Islet of Langerhans (tissue), 1 donor: ENCODE data around the gene RBM5.
"Not testable (repeated sequence)": the region's sequence is repeated elsewhere in the genome, so short reads cannot be mapped to it uniquely, and the experiment has no call there.

Experiments
- FAIRE-seq: peaks from one replicate; lab custom pipeline; 2011; peaks lifted over from hg19 to GRCh38; lab: Jason Lieb, UNC

Gene RBM5

DNA sequence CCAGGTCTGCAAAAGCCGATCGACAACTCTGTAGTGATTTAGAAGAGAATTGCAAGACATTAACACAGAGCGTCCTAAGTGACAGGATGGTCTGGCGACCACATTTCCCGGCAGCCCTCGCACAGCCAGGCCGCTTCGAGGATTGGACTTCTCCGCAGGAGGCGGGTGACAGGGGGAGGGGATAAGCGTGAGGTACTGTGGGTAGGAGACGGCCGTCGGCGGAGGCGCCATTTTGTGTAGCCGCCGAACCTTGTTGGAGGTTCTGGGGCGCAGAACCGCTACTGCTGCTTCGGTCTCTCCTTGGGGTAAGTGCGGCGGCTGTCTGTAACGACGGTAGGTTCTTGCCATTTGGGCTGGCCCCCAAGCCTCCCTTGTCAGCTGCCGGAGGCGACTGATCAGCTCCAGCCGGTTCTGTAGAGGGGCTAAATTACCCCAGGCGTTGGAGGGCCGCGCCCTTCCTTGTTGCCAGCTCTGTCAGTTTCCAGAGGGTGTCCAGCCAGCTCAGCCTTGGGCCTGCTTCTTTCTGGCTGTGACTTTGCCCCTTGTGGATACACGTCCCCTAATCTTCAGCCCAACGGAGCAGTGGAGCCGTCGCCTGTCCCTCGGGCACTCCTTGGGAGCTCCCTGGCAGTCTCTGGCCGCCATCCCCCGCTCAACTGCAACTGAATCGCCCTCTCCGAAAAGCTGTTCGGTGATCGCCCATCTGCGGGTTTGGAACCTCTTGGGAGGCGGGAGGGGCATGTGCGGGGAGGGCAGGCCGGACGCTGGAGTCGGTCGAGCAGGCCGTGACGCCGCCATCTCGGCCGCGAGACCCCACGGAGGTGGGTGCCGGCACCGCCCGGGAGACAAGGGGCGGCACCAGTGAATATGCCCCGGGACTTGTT, at the start of gene RBM5:
TSS of gene RBM5 (plus strand) at position 195 of the 884 bp plus-strand sequence. CDS start 1,516 bp downstream, outside the sequence.
- FAIRE-seq = peak; percentile 13

- FAIRE-seq = no peak
Measured at GRCh38 chr3:50044976-50045375, 43.7 kb upstream of the RBM5 start.

DNA sequence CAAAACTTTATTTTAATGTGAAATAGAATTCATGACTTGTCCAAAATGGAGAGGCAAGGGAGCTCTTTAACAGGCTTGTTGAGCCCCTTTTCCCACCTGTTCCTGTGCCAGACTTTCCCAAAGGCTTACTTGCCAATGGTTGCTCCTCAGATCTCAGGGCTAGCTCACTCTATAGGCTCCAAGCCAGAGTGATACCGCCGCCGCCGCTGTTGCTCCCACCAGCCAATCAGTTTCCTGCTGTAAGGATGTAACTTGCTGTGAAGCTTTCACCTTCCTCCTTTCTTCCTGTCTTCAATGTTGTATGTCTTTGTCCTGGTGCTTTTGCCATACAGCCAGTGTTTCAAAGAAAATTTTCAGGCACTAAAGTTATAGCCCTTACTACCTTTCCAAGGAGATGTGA, 41.3 kb upstream of the RBM5 start:
- no peak for FAIRE-seq

DNA sequence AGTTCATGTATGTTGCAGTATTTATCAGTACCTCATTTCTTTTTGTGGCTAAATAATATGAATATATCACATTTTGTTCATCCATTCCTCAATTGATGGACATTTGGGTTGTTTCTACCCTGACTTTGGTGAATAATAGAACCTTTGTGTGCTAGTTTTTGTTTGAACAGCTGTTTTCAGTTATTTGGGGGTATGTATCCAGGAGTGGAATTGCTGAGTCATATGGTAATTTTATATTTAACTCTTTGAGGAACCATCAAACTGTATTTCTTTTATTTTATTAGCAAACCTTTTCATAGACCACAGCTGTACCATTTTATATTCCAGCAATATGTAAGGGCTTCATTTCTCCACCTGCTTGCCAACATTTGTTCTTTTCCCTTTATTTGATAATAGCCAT, 38.4 kb upstream of the RBM5 start:
- FAIRE-seq = no peak

DNA sequence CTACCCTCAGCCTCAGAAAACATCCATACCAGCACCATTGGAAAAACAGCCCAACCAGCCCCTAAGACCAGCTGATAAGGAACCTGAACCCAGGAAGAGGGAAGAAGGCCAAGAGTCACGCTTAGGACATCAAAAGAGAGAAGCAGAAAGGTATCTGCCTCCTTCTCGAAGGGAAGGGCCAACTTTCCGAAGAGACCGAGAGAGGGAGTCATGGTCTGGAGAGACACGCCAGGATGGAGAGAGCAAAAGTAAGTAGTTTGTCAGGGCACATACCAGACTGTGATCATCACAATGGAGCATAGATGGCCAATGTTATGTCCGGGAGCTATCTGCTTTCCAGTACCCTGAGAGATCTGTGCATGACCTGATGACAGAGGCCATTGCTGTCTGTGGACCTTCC, 31.0 kb upstream of the RBM5 start:
- FAIRE-seq = no peak

GRCh38 chr3:50068134-50068533, 20.6 kb upstream of the RBM5 start:
- no peak for FAIRE-seq

- FAIRE-seq = no peak
Measured at GRCh38 chr3:50078091-50078490, 10.6 kb upstream of the RBM5 start.

GRCh38 chr3:50078622-50079021, 10.1 kb upstream of the RBM5 start:
- no peak for FAIRE-seq

DNA sequence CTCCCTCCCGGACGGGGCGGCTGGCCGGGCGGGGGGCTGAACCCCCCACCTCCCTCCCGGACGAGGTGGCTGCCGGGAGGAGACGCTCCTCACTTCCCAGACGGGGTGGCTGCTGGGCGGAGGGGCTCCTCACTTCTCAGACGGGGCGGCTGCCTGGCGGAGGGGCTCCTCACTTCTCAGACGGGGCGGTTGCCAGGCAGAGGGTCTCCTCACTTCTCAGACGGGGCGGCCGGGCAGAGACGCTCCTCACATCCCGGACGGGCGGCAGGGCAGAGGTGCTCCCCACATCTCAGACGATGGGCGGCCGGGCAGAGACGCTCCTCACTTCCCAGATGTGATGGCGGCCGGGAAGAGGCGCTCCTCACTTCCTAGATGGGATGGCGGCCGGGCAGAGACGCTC, 3.8 kb upstream of the RBM5 start:
- not testable (repeated sequence) for FAIRE-seq

- FAIRE-seq = no peak
Measured at GRCh38 chr3:50089609-50089945, 858 bp downstream of the RBM5 start.

DNA sequence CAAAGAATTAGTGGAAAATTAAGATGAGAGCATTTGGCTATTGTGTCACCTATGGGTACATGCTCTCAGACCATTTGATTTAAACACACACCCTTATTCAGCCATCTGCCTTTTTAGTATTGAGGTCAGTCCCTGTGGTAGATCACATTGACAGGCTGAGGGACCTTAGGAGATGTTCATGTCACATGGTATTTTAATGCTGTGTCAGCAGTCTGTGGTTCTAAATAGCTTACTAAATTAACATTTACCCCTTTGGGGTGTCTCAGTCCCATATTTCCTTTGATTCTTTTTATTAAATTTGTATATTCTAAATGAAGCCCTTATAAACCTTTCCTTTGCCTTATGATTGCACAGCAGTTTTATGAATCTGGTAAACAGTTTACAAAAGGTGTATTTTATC, 2.3 kb downstream of the RBM5 start:
- no peak for FAIRE-seq

DNA sequence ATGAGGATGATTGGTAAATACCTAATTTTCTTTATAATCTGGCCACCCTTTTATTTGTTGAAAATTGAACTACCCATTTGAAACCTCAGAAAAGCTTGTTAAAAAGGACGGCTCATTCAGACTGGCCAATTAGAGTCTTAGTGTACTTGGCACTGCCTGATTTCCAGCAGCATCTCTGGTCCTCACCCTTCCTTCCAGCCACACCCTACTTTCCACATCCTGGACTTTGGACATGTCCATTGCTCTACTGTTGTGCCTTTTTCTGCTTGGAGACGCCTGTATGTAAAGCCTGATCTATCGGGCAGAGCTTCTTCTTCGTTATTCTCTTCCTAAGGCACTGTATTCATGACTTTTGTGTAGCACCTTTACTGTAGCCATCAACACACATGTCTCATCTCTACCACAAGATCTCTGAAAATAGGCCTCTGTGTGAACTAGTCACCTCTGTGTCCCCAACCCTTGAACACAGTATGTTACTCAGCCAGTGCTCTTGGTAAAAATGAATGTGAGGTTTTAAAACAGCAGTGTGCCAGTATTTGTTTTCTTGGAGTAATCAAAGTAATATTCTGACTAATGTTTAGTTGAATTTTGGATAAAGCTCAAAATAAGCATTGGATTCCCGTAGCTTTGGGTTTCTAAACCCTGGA, 6.8 kb downstream of the RBM5 start:
- no peak for FAIRE-seq

DNA sequence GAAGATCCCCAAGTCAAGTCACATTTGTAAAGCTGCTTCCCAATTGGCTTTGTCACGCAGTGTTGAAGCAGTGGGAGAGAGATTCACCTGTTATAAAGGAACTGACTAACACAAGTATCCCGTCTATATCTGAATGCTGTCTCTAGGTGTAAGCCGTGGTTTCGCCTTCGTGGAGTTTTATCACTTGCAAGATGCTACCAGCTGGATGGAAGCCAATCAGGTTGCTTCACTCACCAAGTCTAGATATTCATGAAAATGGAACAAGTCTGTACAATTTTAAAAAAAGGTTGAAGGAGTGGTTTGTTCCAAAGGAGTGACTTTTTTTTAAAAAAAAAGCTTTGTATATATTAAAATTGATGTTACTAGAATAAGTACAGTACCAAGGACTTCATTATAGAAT, 11.7 kb downstream of the RBM5 start:
- no peak for FAIRE-seq

GRCh38 chr3:50100956-50101845, 12.5 kb downstream of the RBM5 start:
- no peak for FAIRE-seq

GRCh38 chr3:50102558-50102957, 13.8 kb downstream of the RBM5 start:
- no peak for FAIRE-seq

- FAIRE-seq = no peak
Measured at GRCh38 chr3:50111757-50112156, 23.0 kb downstream of the RBM5 start.

- FAIRE-seq = peak; percentile 87
Measured at GRCh38 chr3:50112462-50112861, 23.7 kb downstream of the RBM5 start.

- FAIRE-seq = no peak
Measured at GRCh38 chr3:50117120-50117519, 28.4 kb downstream of the RBM5 start.

- no peak for FAIRE-seq
Measured at GRCh38 chr3:50118237-50118636, 29.5 kb downstream of the RBM5 start.

- FAIRE-seq = no peak
Measured at GRCh38 chr3:50119786-50120185, 31.1 kb downstream of the RBM5 start.

- FAIRE-seq = no peak
Measured at GRCh38 chr3:50120364-50121071, 31.8 kb downstream of the RBM5 start.
